ENCODE data around the gene PLEKHA7. TPM values are rescaled to one million over a fixed set of nuclear protein-coding genes. Genes with fewer than 3 reads are reported as not detected.
"Not testable (repeated sequence)": the region's sequence is repeated elsewhere in the genome, so short reads cannot be mapped to it uniquely, and the experiment has no call there.

PLEKHA7 gene
- total RNA-seq, 1 experiment from 2014 or later: 0.75 TPM

DNA sequence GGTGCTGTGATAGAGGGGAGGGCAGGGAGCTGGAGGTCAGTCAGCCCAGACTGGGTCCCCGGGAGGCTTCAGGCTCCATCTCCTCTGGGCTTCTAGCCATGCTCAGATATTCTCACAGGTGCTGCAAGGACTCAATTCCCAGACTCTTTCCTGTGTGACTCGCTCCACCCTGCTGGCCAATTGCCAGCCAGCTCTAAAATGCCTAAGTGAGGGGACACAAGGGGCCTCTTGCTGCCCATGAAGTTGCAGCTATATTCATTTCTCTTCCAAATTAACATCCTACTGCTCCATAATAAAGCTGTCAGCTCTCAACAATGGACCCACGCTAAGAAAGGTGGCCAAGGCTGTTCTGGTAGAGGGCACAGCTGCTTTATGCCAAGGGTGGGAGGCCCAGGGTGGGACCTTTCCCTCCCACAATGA lies 101.5 kb downstream of the PLEKHA7 start:
- no peak for DNase-seq (ENCODE audit: low spot score)

DNA sequence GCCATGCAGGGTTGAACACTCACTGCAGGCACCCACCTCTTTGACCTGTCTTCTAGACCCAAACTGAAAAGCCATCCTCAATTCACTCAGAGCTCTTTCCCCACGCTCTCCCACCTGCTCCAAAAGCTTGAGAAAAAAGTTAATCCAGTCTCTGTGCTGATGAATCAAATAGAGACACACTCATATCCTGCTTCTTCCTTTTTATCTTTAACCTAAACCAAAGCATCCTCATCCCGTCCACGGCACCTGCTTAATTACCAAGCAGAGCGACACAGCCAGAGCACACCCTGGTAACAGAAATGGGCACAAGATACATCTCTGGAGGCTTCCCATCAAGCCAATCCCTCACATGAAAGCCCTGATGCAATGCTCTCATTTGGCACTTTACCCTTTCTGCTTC lies 102.6 kb downstream of the PLEKHA7 start:
- DNase-seq (ENCODE audit: low spot score): no peak

DNA sequence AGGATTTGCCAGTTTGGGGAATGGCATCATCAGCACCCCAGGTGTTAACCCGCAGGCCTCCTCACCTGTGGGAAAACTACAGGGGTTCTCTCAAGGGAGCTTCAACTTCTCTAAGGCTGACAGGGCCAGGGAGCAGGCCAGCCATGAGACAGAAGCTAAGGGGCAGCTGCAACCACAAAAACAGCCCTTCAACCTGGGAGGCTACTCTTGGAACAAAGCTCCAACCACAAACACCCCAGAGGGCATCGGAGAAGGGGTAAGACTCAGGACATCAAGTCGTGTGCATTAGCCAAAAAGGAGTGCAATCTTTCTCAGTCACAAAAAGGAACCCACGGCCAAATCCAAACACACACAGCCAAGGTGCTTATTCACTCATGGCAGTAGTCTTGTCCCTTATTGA lies 103.0 kb downstream of the PLEKHA7 start:
- no peak for DNase-seq (ENCODE audit: low spot score)

- DNase-seq (ENCODE audit: low spot score): no peak
Observed at GRCh38 chr11:16909359-16910035, 104.7 kb downstream of the PLEKHA7 start.

DNA sequence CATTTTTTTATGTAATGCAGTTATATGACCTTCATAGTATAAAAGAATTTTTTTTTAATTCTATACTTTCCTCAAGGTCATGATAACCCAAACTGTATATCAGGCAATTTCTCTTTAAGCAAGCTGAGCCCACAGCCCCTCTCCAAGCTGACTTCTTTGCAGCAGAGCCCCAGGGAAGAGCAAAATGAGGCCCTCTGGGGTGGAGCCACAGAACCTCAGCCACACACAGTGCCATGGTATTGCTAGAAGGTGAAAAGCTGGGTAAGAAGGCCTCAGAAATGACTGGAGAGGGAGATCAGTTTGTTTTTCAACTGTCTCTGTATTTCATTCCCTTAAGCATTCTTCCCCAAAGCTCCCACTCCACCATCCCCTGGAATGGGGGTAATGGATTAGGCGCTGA lies 108.8 kb downstream of the PLEKHA7 start:
- DNase-seq (ENCODE audit: low spot score): no peak

GRCh38 chr11:16904761-16905160 lies 109.5 kb downstream of the PLEKHA7 start:
- DNase-seq (ENCODE audit: low spot score): not testable (repeated sequence)

DNA sequence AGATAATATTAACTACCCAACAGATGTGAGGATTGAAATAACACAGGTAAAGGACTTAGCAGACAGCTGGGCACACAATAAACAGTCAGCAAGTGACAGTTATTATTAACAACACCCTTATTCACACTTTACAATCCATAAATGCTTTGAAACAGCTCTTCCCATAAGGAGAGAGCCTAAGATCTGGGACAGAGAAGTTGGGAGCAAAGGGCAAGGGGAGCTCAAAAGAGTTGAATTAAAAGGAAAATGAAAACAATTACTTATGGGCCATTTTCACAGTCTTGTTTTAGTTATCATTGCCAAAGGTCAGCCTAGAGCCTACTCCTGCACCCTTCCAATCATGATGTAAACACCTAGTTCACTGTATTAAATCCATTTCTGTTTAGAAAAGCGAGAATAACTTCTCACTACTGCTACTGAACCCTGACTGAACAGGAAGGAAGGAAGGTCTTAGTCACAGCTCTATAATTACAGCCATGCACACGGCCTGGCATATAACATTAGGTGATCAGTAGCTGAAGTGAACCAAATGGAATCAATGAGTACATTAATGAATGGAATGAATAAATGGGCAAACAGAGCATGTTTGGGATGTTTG lies 111.3 kb downstream of the PLEKHA7 start:
- DNase-seq (ENCODE audit: low spot score): no peak

DNA sequence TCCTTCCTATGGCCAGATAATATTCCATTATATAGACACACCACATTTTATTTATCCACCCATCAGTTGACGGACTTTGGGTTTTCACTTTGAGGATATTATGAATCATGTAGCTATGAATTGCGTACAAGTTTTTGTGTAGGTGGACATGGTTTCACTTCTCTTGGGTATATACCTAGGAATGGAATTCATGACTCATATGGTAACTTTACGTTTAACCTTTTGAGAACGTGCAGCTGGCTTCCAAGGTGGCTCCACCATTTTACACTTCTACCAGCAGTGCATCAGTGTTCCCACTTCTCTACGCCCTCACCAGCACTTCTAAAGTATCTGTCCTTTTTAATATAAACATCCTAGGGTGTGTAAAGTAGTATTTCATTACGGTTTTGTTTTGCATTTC lies 112.0 kb downstream of the PLEKHA7 start:
- no peak for DNase-seq (ENCODE audit: low spot score)

- DNase-seq (ENCODE audit: low spot score): no peak
Observed at GRCh38 chr11:16900491-16900890, 113.7 kb downstream of the PLEKHA7 start.

- DNase-seq (ENCODE audit: low spot score): no peak
Observed at GRCh38 chr11:16899708-16900303, 114.4 kb downstream of the PLEKHA7 start.

DNA sequence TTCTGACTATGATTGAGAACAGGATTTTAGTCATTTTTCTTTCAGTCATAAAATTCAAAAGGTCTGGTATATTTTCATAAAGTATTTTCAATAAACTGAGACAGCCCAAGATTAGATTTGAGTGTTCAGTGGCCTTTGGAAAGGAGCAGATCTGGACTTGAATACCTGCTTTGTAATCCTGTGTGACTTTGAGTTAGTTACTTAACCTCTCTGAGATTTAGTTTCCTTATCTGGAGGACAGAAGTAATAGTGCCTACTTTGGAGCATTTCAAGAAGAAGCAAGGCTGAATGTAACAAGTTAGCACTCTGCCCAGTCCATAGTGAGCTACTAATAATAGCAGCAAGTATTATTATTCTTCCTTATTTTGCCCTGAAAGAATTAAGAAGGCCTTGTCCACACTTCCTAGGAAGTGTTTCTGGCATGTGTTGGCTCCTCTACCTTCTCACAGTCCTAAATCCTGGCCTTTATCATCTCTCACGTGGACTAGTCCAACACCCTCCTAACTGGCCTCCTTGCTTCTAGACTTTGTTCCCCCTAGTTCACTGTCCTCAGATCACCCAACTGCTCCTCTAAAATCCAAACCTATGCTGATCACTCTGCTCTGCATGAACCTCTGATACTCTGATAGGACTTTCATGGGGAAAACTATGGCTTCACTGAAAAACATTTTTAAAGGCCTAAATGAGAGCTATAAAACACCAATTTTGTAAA lies 115.8 kb downstream of the PLEKHA7 start:
- no peak for DNase-seq (ENCODE audit: low spot score)

DNA sequence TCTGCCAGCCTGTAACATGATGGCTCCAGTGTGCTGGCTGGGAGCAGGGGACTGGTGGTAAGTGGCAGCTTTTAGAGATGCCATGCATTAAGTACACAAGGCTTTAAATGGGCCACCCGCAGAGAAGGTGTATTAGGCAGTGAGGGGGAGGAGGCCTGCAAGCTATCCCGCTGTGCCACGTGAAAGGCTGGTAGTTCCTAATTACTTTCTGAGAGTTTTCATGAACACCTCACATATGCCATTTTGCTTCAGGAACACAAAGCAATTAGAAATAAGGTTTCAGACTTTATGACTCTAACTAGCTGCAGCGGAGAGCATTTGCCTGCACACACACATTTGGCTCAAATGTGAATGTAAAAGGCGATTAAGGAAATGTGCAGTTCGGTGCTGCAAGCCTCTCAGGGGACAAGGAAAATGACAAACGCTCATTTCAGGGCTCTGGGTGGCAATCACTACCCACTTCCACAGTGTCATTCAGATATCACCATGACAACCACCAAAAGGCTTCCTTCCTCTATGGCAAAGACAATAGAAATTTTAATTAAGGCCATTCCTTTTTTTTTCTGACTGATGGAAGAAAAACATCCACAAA lies 116.6 kb downstream of the PLEKHA7 start:
- no peak for DNase-seq (ENCODE audit: low spot score)

- DNase-seq (ENCODE audit: low spot score): no peak
Observed at GRCh38 chr11:16896729-16897469, 117.3 kb downstream of the PLEKHA7 start.

GRCh38 chr11:16895306-16895705 lies 118.9 kb downstream of the PLEKHA7 start:
- no peak for DNase-seq (ENCODE audit: low spot score)

GRCh38 chr11:16893456-16894066 lies 120.7 kb downstream of the PLEKHA7 start:
- no peak for DNase-seq (ENCODE audit: low spot score)

DNA sequence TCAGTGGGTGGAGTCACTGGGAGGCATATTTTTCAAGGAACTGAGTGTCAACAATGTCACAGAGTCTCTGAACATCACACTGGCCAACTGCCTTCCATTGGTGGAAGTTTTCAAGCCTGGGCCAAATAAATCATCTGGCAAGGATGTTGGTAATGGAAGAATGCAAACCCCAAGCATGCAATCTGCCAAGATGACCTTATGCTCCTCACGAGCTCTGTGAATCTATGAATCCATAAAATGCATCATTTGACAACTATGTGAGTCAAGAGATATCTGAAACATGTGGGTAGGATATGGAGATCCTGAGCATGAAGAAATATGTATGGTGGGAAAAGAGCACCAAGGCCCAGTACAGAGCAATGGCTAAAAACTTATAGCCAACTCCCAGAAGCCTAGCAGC lies 122.2 kb downstream of the PLEKHA7 start:
- no peak for DNase-seq (ENCODE audit: low spot score)

DNA sequence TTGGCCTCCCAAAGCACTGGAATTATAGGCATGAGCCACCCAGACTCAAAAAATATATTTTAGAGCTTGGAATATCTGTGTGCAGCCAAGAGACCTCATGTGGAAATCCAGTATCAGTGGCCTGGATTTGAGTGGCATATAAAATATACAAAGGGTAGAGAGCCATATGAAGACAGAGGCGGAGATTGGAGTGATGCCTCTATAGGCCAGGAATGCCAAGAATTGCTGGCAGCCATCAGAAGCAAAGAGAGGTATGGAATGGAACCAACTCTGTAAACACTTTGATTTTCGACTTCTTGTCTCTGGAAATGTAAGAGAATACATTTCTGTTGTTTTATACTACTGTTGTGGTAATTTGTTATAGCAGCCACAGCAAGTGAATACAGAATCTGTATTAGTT lies 123.0 kb downstream of the PLEKHA7 start:
- no peak for DNase-seq (ENCODE audit: low spot score)

DNA sequence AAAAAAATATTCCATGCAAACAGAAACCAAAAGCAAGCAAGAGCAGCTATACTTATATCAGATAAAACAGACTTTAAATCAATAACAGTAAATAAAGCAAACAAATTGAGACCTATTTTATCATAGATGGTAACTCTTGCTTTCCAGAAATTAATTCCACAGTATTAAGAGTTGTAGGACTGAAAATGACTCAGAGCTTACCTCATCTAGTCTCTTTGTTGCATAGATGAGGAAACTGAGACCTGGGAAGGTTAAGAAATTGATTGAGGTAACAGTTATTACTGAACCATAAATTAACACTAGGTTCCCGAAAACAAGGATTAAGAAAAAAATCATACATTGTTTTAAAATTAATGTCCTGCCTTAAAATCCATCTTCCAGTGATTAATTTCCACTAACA lies 123.8 kb downstream of the PLEKHA7 start:
- no peak for DNase-seq (ENCODE audit: low spot score)

- DNase-seq (ENCODE audit: low spot score): no peak
Observed at GRCh38 chr11:16889905-16890304, 124.3 kb downstream of the PLEKHA7 start.

- not testable (repeated sequence) for DNase-seq (ENCODE audit: low spot score)
Observed at GRCh38 chr11:16889010-16889409, 125.2 kb downstream of the PLEKHA7 start.

DNA sequence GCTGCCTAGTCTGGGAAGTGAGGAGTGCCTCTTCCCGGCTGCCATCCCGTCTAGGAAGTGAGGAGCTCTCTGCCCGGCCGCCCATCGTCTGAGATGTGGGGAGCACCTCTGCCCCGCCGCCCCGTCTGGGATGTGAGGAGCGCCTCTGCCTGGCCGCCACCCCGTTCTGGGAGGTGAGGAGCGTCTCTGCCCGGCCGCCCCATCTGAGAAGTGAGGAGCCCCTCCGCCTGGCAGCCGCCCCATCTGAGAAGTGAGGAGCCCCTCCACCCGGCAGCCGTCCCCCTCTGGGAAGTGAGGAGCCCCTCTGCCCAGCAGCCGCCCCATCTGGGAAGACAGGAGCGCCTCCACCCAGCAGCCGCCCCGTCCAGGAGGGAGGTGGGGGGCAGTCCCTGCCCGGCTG lies 126.3 kb downstream of the PLEKHA7 start:
- DNase-seq (ENCODE audit: low spot score): not testable (repeated sequence)

All from H4 (cell line).